Measurements from ENCODE around the gene CLEC10A. TPM values are rescaled to one million over a fixed set of nuclear protein-coding genes. Genes with fewer than 3 reads are reported as not detected.
A peak's percentile ranks its signal among the peaks of the same experiment; 100 is the strongest.
"Not testable (repeated sequence)": the region's sequence is repeated elsewhere in the genome, so short reads cannot be mapped to it uniquely, and the experiment has no call there.

The CLEC10A gene
- total RNA-seq, 6 experiments from 2014 or later: 0.77 to 2.6 (median 1.5) TPM

- TF ChIP-seq, protein P1, sequence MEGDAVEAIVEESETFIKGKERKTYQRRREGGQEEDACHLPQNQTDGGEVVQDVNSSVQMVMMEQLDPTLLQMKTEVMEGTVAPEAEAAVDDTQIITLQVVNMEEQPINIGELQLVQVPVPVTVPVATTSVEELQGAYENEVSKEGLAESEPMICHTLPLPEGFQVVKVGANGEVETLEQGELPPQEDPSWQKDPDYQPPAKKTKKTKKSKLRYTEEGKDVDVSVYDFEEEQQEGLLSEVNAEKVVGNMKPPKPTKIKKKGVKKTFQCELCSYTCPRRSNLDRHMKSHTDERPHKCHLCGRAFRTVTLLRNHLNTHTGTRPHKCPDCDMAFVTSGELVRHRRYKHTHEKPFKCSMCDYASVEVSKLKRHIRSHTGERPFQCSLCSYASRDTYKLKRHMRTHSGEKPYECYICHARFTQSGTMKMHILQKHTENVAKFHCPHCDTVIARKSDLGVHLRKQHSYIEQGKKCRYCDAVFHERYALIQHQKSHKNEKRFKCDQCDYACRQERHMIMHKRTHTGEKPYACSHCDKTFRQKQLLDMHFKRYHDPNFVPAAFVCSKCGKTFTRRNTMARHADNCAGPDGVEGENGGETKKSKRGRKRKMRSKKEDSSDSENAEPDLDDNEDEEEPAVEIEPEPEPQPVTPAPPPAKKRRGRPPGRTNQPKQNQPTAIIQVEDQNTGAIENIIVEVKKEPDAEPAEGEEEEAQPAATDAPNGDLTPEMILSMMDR (IDR thresholded peaks at IDR 0.05): no peak
- no peak for TF ChIP-seq POLR2A (IDR thresholded peaks at IDR 0.05)
- H3K36me3 ChIP-seq: peaks cover 0 to 6% (median 0%) of the 10 kb centered on the region in 4 donors
- no peak overlapping the region for H3K4me3 ChIP-seq
- no peak overlapping the region for H3K27ac ChIP-seq
- DNase-seq (no peak), ATAC-seq (peak in 2 of 4 donors; percentile 28 to 30)
- peaks cover 0 to 11% (median 0%) of the 10 kb centered on the region in 4 donors for H3K4me1 ChIP-seq
- intact Hi-C loops (cut with DNase I): no loop called here
- no peaks in the 10 kb centered on the region for H3K27me3 ChIP-seq
- no peaks in the 10 kb centered on the region for H3K9me3 ChIP-seq
- 82% methylated on average over 1 of the region's 1 CpG for WGBS (ENCODE audit: insufficient coverage, low coverage, low lambda C conversion rate, missing lambda C conversion rate)
These were observed 15.6 kb upstream of the CLEC10A start for GRCh38 chr17:7095625-7096024.

GRCh38 chr17:7094652-7095019 lies 14.6 kb upstream of the CLEC10A start:
- ATAC-seq (peak in 3 of 4 donors; percentile 12 to 39 (median 14)), DNase-seq (peak in 1 of 3 donors; percentile 31)
- no peaks in the 10 kb centered on the region for H3K9me3 ChIP-seq
- intact Hi-C loops (cut with DNase I): no loop called here
- no peak overlapping the region for H3K27ac ChIP-seq
- 95% methylated on average over 4 of the region's 10 CpGs for WGBS (ENCODE audit: insufficient coverage, low coverage, low lambda C conversion rate, missing lambda C conversion rate)
- TF ChIP-seq, protein P1 (IDR thresholded peaks at IDR 0.05): no peak
- TF ChIP-seq POLR2A (IDR thresholded peaks at IDR 0.05): no peak
- H3K4me1 ChIP-seq: peaks cover 0 to 11% (median 0%) of the 10 kb centered on the region in 4 donors
- H3K36me3 ChIP-seq: peaks cover 0 to 6% (median 0%) of the 10 kb centered on the region in 4 donors
- H3K27me3 ChIP-seq: no peaks in the 10 kb centered on the region
- H3K4me3 ChIP-seq: no peak overlapping the region

DNA sequence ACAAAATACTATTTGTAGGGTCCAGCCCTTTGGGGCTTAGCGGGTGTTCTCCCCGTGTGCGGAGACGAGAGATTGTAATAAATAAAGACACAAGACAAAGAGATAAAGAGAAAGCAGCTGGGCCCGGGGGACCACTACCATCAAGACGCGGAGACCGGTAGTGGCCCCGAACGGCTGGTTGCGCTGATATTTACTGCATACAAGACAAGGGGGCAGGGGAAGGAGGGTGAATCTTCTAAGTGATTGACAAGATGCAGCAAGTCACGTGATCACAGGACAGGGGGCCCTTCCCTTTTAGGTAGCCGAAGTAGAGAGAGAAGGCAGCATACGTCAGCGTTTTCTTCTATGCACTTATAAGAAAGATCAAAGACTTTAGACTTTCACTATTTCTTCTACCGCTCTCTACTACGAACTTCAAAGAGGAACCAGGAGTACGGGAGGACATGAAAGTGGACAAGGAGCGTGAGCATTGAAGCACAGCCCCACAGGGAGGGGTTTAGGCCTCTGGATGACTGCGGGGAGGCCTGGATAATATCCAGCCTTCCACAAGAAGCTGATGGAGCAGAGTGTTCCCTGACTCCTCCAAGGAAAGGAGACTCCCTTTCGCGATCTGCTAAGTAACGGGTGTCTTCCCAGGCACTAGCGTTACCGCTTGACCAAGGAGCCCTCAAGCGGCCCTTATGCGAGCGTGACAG lies 11.4 kb upstream of the CLEC10A start:
- ATAC-seq; H3K27ac ChIP-seq; H3K4me3 ChIP-seq; H3K9me3 ChIP-seq; H3K36me3 ChIP-seq; H3K27me3 ChIP-seq; intact Hi-C loops (cut with DNase I); H3K4me1 ChIP-seq: not testable (repeated sequence)
- peak in 1 of 3 donors; percentile 45 for DNase-seq
- WGBS (ENCODE audit: insufficient coverage, low coverage, low lambda C conversion rate, missing lambda C conversion rate): 85% methylated on average over 15 of the region's 28 CpGs

DNA sequence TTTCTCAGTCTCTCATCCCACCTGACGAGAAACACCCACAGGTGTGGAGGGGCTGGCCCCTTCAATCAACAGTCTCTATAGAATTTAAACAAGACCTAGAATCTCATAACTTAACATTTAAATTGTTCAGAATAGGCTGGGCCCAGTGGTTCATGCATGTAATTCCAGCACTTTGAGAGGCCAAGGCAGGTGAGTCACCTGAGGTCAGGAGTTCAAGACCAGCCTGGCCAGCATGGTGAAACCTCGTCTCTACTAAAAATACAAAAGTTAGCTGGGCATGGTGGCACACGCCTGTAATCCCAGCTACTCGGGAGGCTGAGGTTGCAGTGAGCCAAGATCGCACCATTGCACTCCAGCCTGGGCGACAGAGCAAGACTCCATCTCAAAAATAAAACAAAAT lies 9.5 kb upstream of the CLEC10A start:
- H3K4me3 ChIP-seq; H3K27ac ChIP-seq; intact Hi-C loops (cut with DNase I); ATAC-seq; H3K36me3 ChIP-seq; H3K9me3 ChIP-seq; H3K27me3 ChIP-seq; DNase-seq; H3K4me1 ChIP-seq: not testable (repeated sequence)
- 95% methylated on average over 2 of the region's 6 CpGs for WGBS (ENCODE audit: insufficient coverage, low coverage, low lambda C conversion rate, missing lambda C conversion rate)

DNA sequence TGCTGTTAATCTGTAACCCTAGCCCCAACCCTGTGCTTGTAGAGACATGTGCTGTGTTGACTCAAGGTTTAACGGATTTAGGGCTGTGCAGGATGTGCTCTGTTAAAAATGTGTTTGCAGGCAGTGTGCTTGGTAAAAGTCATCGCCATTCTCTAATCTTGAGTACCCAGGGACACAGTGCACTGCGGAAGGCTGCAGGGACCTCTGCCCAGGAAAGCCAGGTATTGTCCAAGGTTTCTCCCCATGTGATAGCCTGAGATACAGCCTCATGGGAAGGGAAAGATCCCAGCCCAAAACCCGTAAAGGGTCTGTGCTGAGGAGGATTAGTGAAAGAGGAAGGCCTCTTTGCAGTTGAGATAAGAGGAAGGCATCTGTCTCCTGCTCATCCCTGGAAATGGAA lies 8.4 kb upstream of the CLEC10A start:
- DNase-seq; H3K4me1 ChIP-seq; H3K36me3 ChIP-seq; H3K27me3 ChIP-seq; H3K27ac ChIP-seq; intact Hi-C loops (cut with DNase I); H3K9me3 ChIP-seq; ATAC-seq; H3K4me3 ChIP-seq: not testable (repeated sequence)
- 58% methylated on average over 4 of the region's 4 CpGs for WGBS (ENCODE audit: insufficient coverage, low coverage, low lambda C conversion rate, missing lambda C conversion rate)

GRCh38 chr17:7084088-7084487 lies 4.0 kb upstream of the CLEC10A start:
- no peak overlapping the region for H3K27ac ChIP-seq
- WGBS (ENCODE audit: insufficient coverage, low coverage, low lambda C conversion rate, missing lambda C conversion rate): 14% methylated on average over 7 of the region's 7 CpGs
- H3K36me3 ChIP-seq: no peaks in the 10 kb centered on the region
- H3K4me3 ChIP-seq: no peak overlapping the region
- TF ChIP-seq, protein P1 (IDR thresholded peaks at IDR 0.05): no peak
- TF ChIP-seq POLR2A (IDR thresholded peaks at IDR 0.05): no peak
- H3K27me3 ChIP-seq: no peaks in the 10 kb centered on the region
- H3K9me3 ChIP-seq: no peaks in the 10 kb centered on the region
- intact Hi-C loops (cut with DNase I): no loop called here
- H3K4me1 ChIP-seq: peaks cover 0 to 2% (median 0%) of the 10 kb centered on the region in 4 donors
- DNase-seq: peak in 1 of 3 donors; percentile 21
- peak; percentile 51 to 65 (median 60) for ATAC-seq
